ENCODE data around the gene OR2W3. TPM values are rescaled to one million over a fixed set of nuclear protein-coding genes. Genes with fewer than 3 reads are reported as not detected.
"Not testable (repeated sequence)": the region's sequence is repeated elsewhere in the genome, so short reads cannot be mapped to it uniquely, and the experiment has no call there.

OR2W3 gene
- total RNA-seq, 2 experiments from 2014 or later: not detected

DNA sequence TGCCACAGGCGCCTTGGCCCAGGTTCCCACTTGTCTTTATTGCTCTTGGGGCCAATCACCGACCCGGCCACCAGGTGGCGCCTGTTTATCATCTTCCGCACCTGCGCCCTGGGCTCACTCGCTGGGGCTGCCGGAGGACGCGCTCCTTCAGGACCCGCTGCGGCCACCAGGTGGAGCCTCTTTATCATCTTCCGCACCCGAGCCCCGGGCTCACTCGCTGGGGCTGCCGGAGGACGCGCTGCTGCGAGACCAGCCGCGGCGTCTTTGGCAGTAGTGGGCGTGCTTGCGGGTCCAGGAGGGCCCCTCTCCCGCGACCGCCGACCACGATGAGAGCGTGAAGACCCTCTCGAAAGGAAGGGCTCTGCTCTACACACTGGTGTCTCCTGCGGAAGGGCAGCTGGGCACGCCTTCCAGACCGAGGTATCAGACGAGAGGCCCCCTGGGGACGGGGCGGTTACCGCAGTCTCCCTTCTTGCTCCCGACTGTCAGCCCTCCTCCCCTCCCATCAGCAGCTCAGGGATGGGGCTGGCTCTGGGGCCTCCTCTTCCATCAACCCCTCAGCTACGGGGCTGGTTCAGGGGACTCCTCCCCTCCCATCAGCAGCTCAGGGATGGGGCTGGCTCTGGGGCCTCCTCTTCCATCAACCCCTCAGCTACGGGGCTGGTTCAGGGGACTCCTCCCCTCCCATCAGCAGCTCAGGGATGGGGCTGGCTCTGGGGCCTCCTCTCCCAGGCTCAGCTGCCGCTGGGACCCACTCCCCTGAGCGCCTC, 41.8 kb downstream of the OR2W3 start:
- H3K27me3 Mint-ChIP-seq; H3K27ac Mint-ChIP-seq; H3K36me3 Mint-ChIP-seq; H3K4me1 Mint-ChIP-seq; H3K9me3 Mint-ChIP-seq (ENCODE audit: low read depth): not testable (repeated sequence)
- H3K4me3 Mint-ChIP-seq: peak overlapping the region; percentile 66
- CTCF ChIA-PET: interaction anchor here (1.5 to 1.7 kb wide), 2 partner anchors 15 to 31 kb away, joined by 3 read pairs; no protein-coding TSS in a partner anchor
- DNase-seq (peak; percentile 85), ATAC-seq (peak; percentile 100)

DNA sequence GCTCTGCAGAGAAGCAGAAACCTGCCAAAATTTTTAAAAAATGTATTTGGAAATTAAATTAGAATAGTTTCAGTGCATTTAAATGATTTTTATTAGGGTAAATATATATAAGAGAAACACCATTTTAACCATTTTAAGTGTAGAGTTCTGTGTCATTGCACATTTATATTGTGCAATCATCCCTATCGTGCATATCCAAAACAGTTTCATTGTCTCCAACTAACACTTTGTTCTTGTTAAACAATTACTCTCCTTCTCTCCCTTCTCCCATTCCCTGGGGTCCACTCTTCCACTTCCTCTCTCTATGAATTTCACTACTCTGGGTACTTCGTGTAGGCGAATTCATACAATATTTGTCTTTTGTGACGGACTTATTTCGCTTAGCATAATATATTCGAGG, 47.2 kb downstream of the OR2W3 start:
- ATAC-seq (no peak), DNase-seq (no peak)
- no peak overlapping the region for H3K4me3 Mint-ChIP-seq
- no peaks in the 10 kb centered on the region for H3K36me3 Mint-ChIP-seq
- CTCF ChIA-PET: no interaction called here
- H3K27me3 Mint-ChIP-seq: no peaks in the 10 kb centered on the region
- peaks cover 4% of the 10 kb centered on the region for H3K9me3 Mint-ChIP-seq (ENCODE audit: low read depth)
- no peaks in the 10 kb centered on the region for H3K4me1 Mint-ChIP-seq
- H3K27ac Mint-ChIP-seq: no peak overlapping the region

Other genes starting within 250 kb of the OR2W3 start
- gene OR13G1, start 215.8 kb upstream of the OR2W3 start, total RNA-seq: not detected
- gene OR6F1, start 178.9 kb upstream of the OR2W3 start, total RNA-seq: not detected
- gene OR14K1, start 157.0 kb upstream of the OR2W3 start, total RNA-seq: not detected
- not detected for gene OR14A2, start 147.4 kb upstream of the OR2W3 start, total RNA-seq
- not detected for gene OR1C1, start 135.0 kb upstream of the OR2W3 start, total RNA-seq
- gene OR14A16, start 71.5 kb upstream of the OR2W3 start, total RNA-seq: not detected
- not detected for gene OR11L1, start 53.7 kb upstream of the OR2W3 start, total RNA-seq
- under 1 TPM in 1 of 2 experiments, not detected in 1; 0.45 TPM for gene TRIM58, start 38.4 kb upstream of the OR2W3 start, total RNA-seq
- not detected for gene OR2T8, start 24.7 kb downstream of the OR2W3 start, total RNA-seq
- gene OR2AJ1, start 29.3 kb downstream of the OR2W3 start, total RNA-seq: not detected
- not detected for gene OR2L8, start 53.3 kb downstream of the OR2W3 start, total RNA-seq
- gene OR2AK2, start 69.6 kb downstream of the OR2W3 start, total RNA-seq: not detected
- gene OR2L5, start 118.1 kb downstream of the OR2W3 start, total RNA-seq: not detected
- gene OR2L2, start 134.5 kb downstream of the OR2W3 start, total RNA-seq: under 1 TPM in 1 of 2 experiments, not detected in 1; 0.23 TPM
- not detected for gene OR2L3, start 151.2 kb downstream of the OR2W3 start, total RNA-seq
- gene OR2L13, start 199.6 kb downstream of the OR2W3 start, total RNA-seq: not detected
- not detected for gene OR2M5, start 249.6 kb downstream of the OR2W3 start, total RNA-seq